Erythroblast (primary cell): ENCODE data around the gene LYPLAL1.

Source experiments
- GATA1 ChIP-seq: IDR thresholded peaks from 2 replicates; pipeline ENCODE4 v1.6.1; 2011; ENCODE audit warnings: low read depth, mild to moderate bottlenecking, control low read depth, low read length, moderate library complexity
- POLR2A ChIP-seq: IDR thresholded peaks from 2 replicates; pipeline ENCODE4 v1.6.1; 2011; ENCODE audit warnings: mild to moderate bottlenecking, low read length

DNA sequence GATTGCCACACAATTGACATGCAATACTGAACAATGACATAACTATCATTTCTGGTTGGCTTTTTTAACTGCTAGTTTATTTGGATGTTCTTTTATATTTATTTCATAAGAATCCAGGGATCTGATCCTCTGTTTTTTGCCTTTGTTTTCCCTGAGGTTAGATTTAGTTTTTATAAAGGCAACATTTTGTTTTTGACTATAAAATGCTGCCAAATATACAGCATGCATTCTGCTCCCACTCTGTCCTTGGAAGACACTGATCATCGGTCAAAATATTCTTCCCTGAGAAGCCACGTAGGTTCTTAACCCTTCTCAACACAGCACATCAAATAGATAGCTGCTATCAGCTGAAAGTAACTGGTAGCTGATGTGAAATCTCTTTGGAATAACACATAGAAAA is 52.5 kb downstream of the LYPLAL1 start:
- TF ChIP-seq POLR2A (no peak), GATA1 (no peak)
